GM19438 (cell line): ENCODE data around the gene PRM1.

ENCODE experiments used
- ATAC-seq: cut with Tn5 transposase; IDR thresholded peaks from one replicate; pipeline ENCODE4 v1.9.1; 2021; ENCODE audit warnings: low read depth; ENCODE audit not compliant: unreplicated experiment

PRM1 gene, protein sequence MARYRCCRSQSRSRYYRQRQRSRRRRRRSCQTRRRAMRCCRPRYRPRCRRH

GRCh38 chr16:11280616-11281522 lies at the start of gene PRM1:
Gene PRM1, minus strand, starts transcription at chr16:11281330. Its CDS starts 92 bp downstream, at chr16:11281238.
- no peak for ATAC-seq

- ATAC-seq, result no peak
These were observed 49.6 kb upstream of the PRM1 start for GRCh38 chr16:11330526-11331237.

- no peak for ATAC-seq
These were observed 48.8 kb upstream of the PRM1 start for GRCh38 chr16:11329891-11330290.

- peak; percentile 11 for ATAC-seq
These were observed 48.0 kb upstream of the PRM1 start for GRCh38 chr16:11329071-11329491.

DNA sequence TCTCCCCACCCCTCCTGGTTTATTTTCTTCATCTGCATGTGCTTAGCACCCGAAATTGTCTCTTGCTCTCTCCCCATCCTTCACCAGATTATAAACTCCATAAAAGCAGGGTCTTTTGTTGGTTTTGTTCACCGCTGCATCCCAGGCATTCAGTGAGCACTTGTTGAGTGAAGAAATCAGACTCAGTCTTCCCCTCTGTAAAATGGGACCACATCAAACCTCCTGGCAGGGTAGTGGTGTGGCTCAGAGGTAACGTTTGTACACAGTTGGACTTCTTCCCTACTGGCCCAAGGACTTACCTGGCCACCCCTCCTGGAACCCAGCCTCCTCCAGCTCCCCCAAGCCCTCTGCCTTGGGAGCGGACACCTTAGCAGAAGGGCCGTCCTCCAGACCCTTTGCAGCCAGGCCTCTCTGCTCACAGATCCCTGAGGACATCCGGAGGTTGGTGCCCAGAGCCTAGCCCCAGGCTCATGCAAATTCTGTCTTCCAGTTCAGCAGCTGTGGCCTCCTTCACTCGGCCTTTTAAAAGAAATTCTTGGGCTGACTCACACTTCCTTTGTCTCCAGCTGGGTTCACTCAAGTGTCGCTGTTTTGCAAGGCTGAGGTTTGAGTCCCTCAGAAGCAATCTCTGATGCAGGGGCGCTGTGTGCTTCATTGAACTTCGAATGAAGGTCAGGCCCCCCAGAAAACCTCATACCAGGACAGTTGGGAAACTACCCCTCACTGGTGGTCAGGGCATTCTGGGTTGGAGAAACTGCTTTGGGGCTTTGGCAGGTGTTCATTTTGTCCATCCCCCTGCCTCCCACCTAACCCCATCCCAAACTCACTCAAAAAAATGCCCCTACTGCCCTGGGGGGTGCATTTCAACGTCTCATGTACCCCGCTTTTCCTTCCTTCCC lies 47.3 kb upstream of the PRM1 start:
- peak; percentile 73 for ATAC-seq

DNA sequence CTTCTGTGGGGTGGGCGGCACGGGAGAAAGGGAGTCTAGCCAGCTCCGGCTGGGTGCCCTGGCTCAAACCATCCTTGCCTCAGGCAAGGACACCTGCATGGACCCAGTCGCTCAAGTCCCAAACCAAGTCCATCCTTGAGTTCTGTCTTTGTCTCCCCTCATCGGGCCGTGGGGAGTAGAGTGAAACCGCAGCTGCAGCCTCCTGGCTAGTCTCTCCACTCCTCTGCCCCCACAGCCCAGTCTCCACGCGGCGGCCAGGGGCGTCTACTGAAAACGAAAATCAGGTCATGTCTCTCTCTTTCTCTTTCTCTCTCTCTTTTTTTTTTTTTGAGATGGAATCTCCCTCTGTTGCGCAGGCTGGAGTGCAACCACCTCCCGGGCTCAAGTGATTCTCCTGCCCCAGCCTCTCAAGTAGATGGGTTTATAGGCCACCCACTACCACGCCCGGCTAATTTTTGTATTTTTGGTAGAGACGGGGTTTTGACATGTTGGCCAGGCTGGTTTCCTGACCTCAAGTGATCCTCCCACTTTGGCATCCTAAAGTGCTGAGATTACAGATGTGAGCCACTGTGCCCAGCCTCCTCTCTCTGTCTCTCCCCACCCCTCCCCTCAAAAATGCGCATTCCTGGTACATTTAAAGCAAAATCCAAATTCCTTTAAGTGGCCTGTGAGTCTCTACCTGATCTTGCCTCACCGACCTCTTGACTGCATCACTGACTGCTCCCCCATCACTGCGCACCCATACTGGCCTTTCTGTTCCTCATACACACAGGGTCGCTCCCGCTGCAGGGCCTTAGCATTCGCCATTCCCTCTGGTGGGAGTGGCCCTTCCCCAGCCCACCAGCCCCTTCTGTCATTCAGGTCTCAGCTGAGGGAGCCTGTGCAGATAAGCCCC lies 46.4 kb upstream of the PRM1 start:
- ATAC-seq, result peak; percentile 34

DNA sequence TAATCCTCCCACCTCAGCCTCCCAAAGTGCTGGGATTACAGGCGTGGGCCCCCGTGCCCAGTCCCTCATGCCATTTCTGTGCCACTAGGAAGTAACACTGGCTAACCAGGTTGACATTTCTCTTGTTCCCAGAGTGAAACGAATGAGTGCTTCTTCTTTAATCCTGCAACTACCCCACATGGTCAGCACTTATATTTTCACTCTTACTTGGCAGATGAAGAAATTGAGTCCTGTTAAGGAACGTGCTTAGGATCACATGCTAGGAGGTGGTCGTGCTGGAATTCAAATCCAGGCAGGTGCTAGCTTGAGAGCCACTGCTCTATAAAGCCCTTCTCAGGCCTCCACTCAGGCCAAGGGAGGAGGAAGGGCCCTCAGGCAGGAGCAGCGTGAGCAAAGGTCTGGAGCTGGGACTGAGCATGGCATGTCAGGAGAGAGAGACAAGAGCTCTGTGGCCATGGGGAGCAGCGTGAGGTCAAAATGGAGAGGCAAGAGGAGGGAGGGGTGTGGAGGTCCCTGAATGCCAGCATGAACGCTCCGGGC lies 45.7 kb upstream of the PRM1 start:
- no peak for ATAC-seq

GRCh38 chr16:11326084-11326736 lies 45.1 kb upstream of the PRM1 start:
- ATAC-seq, result no peak

DNA sequence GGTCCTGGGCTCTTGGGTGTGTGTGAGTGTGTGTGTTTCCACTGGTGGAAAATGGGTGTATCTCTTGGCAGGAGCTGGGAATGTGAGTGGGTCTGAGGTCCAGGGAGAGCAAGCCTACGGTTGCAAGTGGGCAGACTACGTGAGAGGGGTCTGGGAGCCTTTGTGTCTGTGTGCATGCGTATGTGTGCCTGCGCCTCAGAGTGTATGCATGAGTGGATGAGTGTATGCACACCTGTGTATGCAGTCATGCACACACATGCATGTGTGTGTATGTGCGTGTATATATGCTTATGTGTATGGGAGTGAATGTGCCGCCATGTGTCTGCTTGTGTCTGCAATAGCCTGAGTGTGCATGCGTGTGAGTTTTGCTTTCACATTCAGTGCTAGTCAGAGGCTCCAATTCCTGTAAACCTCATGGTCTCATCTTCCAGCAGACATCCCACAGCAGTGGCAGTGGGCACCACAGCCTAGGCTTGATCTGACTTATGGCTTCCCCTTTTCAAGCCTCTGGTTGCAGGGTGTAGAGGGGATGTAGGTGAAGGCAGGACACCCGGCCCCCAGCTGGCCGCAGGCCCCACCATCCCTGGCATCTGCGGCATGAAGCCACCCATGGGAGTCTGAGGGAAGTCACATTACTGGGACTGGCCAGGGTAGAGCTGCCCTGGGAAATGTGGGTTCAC lies 44.4 kb upstream of the PRM1 start:
- ATAC-seq, result no peak

GRCh38 chr16:11323551-11324336 lies 42.6 kb upstream of the PRM1 start:
- ATAC-seq, result no peak

DNA sequence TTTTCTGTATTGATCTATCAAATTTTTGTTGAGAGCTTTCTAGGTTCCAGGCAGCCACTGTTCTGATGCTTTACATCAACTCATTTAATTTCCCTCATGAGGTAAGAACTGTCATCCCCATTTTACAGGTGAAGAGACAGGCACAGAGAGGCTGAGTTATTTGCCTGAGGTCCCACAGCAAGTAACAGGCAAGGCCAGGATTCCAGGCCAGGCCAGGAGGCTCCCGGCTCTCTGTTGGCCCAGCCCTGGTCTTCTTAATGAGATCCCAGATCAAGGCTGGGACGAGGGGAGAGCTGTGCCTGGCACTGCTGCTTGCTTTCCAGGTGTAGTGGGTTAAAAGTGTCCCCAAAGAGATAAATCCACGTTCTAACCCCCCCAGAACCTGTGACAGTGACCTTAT lies 41.7 kb upstream of the PRM1 start:
- no peak for ATAC-seq

GRCh38 chr16:11321662-11322061 lies 40.5 kb upstream of the PRM1 start:
- ATAC-seq, result no peak

GRCh38 chr16:11320170-11320569 lies 39.0 kb upstream of the PRM1 start:
- no peak for ATAC-seq

DNA sequence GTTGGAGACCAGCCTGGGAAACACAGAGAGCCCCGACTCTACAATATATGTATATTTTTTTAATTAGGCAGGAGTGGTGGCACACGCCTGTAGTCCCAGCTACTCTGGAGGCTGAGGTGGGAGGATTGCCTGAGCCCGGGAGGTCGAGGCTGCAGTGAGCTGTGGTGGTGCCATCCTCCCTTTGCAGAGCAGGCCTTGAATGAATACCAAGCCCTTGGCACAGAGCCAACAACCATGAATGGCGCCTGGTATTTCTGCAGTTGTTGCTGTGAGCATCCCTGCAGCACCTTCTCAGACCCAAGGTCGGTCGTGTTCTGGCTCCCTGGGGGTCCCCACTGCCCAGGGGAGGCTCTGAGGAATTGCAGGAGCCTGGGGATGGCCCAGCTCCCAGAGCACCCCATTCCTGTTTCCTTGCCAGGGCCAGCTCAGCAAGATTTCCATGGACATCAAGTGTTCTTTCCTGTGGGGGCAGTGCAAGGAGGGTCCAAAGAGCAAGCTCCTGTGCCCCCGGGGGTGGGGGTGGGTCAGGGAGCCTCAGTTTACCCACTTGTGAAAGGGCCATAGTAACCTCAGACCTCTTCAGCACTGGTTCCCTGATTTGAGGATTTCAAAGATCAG lies 38.5 kb upstream of the PRM1 start:
- ATAC-seq, result no peak

DNA sequence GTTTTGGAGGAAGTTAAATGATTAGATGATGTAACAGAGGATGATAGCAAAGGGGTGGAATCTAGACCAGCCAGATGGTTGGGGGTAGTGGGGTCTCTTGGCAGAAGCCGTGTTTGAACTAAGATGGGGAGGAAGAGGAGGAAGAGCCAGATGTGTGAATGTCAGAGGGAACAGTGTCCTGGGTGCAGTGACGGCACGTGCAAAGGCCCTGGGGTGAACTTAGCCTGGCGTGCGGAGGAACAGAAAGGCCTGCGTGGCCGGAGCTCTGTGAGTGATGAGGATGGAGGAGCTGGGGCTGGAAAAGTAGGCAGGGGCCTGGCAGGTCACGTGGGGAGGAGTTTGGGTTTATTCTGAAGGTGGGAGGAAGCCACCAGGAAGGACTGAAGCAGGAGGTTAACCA lies 37.7 kb upstream of the PRM1 start:
- ATAC-seq, result no peak

DNA sequence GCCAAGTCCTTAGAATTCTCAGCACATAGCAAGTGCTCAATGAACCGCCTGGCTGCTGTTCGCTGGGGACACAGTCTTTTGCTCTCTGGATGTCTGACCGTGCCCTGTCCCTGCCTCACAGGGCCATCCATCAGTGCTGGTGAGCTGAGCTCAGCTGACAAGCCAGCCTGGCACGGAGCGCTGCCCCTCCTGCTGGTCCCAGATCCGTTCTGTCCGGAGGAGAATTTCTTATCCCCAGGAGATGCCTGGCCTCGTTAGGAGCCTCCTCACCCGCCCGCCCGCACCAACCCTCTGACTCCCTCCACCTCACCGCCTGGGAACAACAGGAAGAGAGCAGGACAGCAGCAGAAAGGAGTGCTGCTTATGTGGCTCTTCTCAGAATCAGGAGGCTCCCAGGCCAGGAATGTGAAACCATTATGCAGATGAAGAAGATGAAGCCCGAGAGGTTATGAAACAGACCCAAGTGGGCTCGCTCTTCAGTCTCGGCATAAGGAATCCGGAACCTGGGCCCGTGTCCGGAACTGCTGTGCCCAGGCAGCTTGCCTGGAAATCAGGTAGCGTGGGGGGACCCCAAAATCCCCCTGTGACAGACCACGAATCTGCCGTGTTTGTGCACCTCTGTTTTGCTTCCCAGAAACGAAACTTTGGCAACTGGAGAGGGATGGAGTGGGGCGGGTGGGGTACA lies 35.3 kb upstream of the PRM1 start:
- ATAC-seq, result no peak

DNA sequence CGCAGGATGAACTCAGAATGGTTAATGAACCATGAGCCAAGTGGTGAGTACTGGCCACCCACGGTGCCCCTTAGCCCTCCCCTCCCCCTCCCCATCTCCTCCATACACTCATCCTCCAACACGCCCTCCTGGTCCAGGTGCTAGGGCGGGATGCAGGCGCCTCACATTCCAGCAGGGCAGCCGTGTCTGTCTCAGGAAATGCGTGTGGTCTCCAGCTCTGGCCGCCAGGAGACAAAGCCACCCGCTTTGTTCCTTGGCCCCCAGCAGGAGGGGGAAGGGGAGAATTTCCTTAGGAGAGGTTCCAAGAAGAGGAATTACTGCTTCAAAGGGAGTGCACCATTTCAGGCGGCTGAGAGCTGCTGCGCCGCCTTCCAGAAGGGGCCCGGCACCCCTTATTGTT lies 34.4 kb upstream of the PRM1 start:
- no peak for ATAC-seq
